ENCODE data around the gene ATXN1.

ATXN1 gene

GRCh38 chr6:16322666-16323312, 438.5 kb downstream of the ATXN1 start:
- no peak for TF ChIP-seq CTCF (IDR thresholded peaks at IDR 0.05; ENCODE audit: low read depth, low read length, poor library complexity, severe bottlenecking)
- no peak for TF ChIP-seq EZH2phosphoT487 (IDR thresholded peaks at IDR 0.05; ENCODE audit: borderline replicate concordance, low read length)
- H3K9me2 ChIP-seq (replicated peaks; ENCODE audit: control insufficient read depth, low read length): no peaks in the 10 kb centered on the region
- no peaks in the 10 kb centered on the region for H3K79me2 ChIP-seq (ENCODE audit: control insufficient read depth, low read length)
- H3K9me3 ChIP-seq (ENCODE audit: control insufficient read depth, insufficient read depth, low read length): no peaks in the 10 kb centered on the region
- no peaks in the 10 kb centered on the region for H3K36me3 ChIP-seq (ENCODE audit: control insufficient read depth, low read length)
- no peaks in the 10 kb centered on the region for H4K20me1 ChIP-seq (ENCODE audit: control insufficient read depth, insufficient read depth, low read depth, low read length)
- H3K27me3 ChIP-seq (ENCODE audit: control insufficient read depth, low read length): no peaks in the 10 kb centered on the region
- H3K4me3 ChIP-seq (ENCODE audit: low read length): 0 out of 2 replicates have a peak overlapping the region, but pooled peaks have one; percentile 11
- H3K27ac ChIP-seq (ENCODE audit: low read depth, low read length): peak overlapping the region; percentile 37
- H3F3A ChIP-seq (ENCODE audit: control insufficient read depth, insufficient read depth): no peaks in the 10 kb centered on the region
- H3K4me2 ChIP-seq (ENCODE audit: low read length): peak overlapping the region; percentile 56
- peaks cover 33% of the 10 kb centered on the region for H3K4me1 ChIP-seq (ENCODE audit: control insufficient read depth, low read length)

- H3K4me1 ChIP-seq (ENCODE audit: control insufficient read depth, low read length): peaks cover 36% of the 10 kb centered on the region
- no peaks in the 10 kb centered on the region for H3F3A ChIP-seq (ENCODE audit: control insufficient read depth, insufficient read depth)
- no peaks in the 10 kb centered on the region for H3K79me2 ChIP-seq (ENCODE audit: control insufficient read depth, low read length)
- H4K20me1 ChIP-seq (ENCODE audit: control insufficient read depth, insufficient read depth, low read depth, low read length): no peaks in the 10 kb centered on the region
- H3K9me3 ChIP-seq (ENCODE audit: control insufficient read depth, insufficient read depth, low read length): no peaks in the 10 kb centered on the region
- TF ChIP-seq CTCF (IDR thresholded peaks at IDR 0.05; ENCODE audit: low read depth, low read length, poor library complexity, severe bottlenecking) (no peak), EZH2phosphoT487 (IDR thresholded peaks at IDR 0.05; ENCODE audit: borderline replicate concordance, low read length) (no peak)
- H3K27me3 ChIP-seq (ENCODE audit: control insufficient read depth, low read length): no peaks in the 10 kb centered on the region
- H3K4me3 ChIP-seq (ENCODE audit: low read length): no peak overlapping the region
- H3K27ac ChIP-seq (ENCODE audit: low read depth, low read length): no peak overlapping the region
- no peaks in the 10 kb centered on the region for H3K36me3 ChIP-seq (ENCODE audit: control insufficient read depth, low read length)
- no peaks in the 10 kb centered on the region for H3K9me2 ChIP-seq (replicated peaks; ENCODE audit: control insufficient read depth, low read length)
- H3K4me2 ChIP-seq (ENCODE audit: low read length): no peak overlapping the region
These were observed 439.4 kb downstream of the ATXN1 start for GRCh38 chr6:16321826-16322225.

DNA sequence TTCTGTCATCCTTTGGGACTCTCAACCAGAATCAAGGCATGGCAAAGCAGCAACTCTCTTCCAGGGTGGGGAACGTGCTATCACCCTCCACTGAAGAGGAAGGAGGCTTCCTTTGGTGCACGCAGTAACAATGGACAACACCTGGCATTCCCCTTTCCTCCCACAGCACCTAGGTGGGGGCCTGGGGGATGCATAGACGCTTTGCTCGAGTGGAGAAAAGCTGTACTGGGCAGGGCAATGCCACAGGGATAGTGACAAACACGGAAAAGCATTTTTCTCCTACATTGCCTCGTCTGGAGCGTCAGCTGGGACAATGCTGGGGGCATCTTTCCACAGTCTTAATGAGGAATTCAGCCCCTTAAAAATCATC, 439.9 kb downstream of the ATXN1 start:
- TF ChIP-seq EZH2phosphoT487 (IDR thresholded peaks at IDR 0.05; ENCODE audit: borderline replicate concordance, low read length): no peak
- TF ChIP-seq CTCF (IDR thresholded peaks at IDR 0.05; ENCODE audit: low read depth, low read length, poor library complexity, severe bottlenecking): no peak
- Histone ChIP-seq H3K27me3 (ENCODE audit: control insufficient read depth, low read length) (no peaks in the 10 kb centered on the region), H3K79me2 (ENCODE audit: control insufficient read depth, low read length) (no peaks in the 10 kb centered on the region), H3F3A (ENCODE audit: control insufficient read depth, insufficient read depth) (no peaks in the 10 kb centered on the region), H3K9me3 (ENCODE audit: control insufficient read depth, insufficient read depth, low read length) (no peaks in the 10 kb centered on the region), H3K9me2 (replicated peaks; ENCODE audit: control insufficient read depth, low read length) (no peaks in the 10 kb centered on the region), H3K4me1 (ENCODE audit: control insufficient read depth, low read length) (peaks cover 41% of the 10 kb centered on the region), H3K36me3 (ENCODE audit: control insufficient read depth, low read length) (no peaks in the 10 kb centered on the region), H3K4me2 (ENCODE audit: low read length) (no peak overlapping the region), H3K27ac (ENCODE audit: low read depth, low read length) (no peak overlapping the region), H4K20me1 (ENCODE audit: control insufficient read depth, insufficient read depth, low read depth, low read length) (no peaks in the 10 kb centered on the region), H3K4me3 (ENCODE audit: low read length) (no peak overlapping the region)
